HL-60 (cell line): ENCODE data around the gene ITGBL1.

Source experiments
- DNase-seq, 2 experiments: peaks; one replicate each; pipeline ENCODE4 v3.0.0-alpha.2; 2010 to 2020; ENCODE audit warnings: low read depth in 1 of 2, low spot score in 1 of 2
- H3K27ac ChIP-seq: fragments of 250-450 bp; sonication (Bioruptor Pico); replicated peaks from 2 replicates; pipeline ENCODE4 v1.5.1; 2020; ENCODE audit warnings: mild to moderate bottlenecking, moderate library complexity
- H3K27me3 ChIP-seq: fragments of 250-450 bp; sonication (Bioruptor Pico); 2 replicates; pipeline ENCODE4 v1.5.1; 2021; ENCODE audit warnings: mild to moderate bottlenecking, moderate library complexity; ENCODE audit not compliant: insufficient read depth, poor library complexity, severe bottlenecking
- H3K4me3 ChIP-seq: replicated peaks from 2 replicates; pipeline ENCODE4 v1.5.1; 2011; ENCODE audit warnings: mild to moderate bottlenecking, control low read depth, low read length; ENCODE audit not compliant: insufficient read depth
- GABPA ChIP-seq: IDR thresholded peaks from 2 replicates; pipeline ENCODE4 v1.6.1; 2012; ENCODE audit warnings: low read depth
- POLR2AphosphoS5 ChIP-seq: IDR thresholded peaks from 2 replicates; pipeline ENCODE4 v1.6.1; 2012; ENCODE audit warnings: low read depth
- SPI1 ChIP-seq: IDR thresholded peaks from 2 replicates; pipeline ENCODE4 v1.6.1; 2012; ENCODE audit warnings: low read depth, mild to moderate bottlenecking, borderline replicate concordance
- TF ChIP-seq, protein P1 (sequence below): IDR thresholded peaks from one replicate; pipeline ENCODE4 v1.5.1; 2011; ENCODE audit warnings: low read length, control low read depth, inconsistent platforms; ENCODE audit not compliant: insufficient read depth
- TF ChIP-seq, protein P2 (sequence below): IDR thresholded peaks from 2 replicates; pipeline ENCODE4 v1.6.1; 2012; ENCODE audit warnings: low read depth; ENCODE audit not compliant: insufficient replicate concordance

The ITGBL1 gene

GRCh38 chr13:101706651-101707050, 254.2 kb downstream of the ITGBL1 start:
- TF ChIP-seq GABPA (peak; percentile 24; the same call in 1 of the 2 replicates), POLR2AphosphoS5 (peak; percentile 89), SPI1 (no peak; the same call in 1 of the 2 replicates)
- TF ChIP-seq, protein P1, sequence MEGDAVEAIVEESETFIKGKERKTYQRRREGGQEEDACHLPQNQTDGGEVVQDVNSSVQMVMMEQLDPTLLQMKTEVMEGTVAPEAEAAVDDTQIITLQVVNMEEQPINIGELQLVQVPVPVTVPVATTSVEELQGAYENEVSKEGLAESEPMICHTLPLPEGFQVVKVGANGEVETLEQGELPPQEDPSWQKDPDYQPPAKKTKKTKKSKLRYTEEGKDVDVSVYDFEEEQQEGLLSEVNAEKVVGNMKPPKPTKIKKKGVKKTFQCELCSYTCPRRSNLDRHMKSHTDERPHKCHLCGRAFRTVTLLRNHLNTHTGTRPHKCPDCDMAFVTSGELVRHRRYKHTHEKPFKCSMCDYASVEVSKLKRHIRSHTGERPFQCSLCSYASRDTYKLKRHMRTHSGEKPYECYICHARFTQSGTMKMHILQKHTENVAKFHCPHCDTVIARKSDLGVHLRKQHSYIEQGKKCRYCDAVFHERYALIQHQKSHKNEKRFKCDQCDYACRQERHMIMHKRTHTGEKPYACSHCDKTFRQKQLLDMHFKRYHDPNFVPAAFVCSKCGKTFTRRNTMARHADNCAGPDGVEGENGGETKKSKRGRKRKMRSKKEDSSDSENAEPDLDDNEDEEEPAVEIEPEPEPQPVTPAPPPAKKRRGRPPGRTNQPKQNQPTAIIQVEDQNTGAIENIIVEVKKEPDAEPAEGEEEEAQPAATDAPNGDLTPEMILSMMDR = no peak
- TF ChIP-seq, protein P2, sequence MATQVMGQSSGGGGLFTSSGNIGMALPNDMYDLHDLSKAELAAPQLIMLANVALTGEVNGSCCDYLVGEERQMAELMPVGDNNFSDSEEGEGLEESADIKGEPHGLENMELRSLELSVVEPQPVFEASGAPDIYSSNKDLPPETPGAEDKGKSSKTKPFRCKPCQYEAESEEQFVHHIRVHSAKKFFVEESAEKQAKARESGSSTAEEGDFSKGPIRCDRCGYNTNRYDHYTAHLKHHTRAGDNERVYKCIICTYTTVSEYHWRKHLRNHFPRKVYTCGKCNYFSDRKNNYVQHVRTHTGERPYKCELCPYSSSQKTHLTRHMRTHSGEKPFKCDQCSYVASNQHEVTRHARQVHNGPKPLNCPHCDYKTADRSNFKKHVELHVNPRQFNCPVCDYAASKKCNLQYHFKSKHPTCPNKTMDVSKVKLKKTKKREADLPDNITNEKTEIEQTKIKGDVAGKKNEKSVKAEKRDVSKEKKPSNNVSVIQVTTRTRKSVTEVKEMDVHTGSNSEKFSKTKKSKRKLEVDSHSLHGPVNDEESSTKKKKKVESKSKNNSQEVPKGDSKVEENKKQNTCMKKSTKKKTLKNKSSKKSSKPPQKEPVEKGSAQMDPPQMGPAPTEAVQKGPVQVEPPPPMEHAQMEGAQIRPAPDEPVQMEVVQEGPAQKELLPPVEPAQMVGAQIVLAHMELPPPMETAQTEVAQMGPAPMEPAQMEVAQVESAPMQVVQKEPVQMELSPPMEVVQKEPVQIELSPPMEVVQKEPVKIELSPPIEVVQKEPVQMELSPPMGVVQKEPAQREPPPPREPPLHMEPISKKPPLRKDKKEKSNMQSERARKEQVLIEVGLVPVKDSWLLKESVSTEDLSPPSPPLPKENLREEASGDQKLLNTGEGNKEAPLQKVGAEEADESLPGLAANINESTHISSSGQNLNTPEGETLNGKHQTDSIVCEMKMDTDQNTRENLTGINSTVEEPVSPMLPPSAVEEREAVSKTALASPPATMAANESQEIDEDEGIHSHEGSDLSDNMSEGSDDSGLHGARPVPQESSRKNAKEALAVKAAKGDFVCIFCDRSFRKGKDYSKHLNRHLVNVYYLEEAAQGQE = no peak
- H3K4me3 ChIP-seq = no peak overlapping the region
- peak; percentile 57 to 93 for DNase-seq
- H3K27me3 ChIP-seq = no peaks in the 10 kb centered on the region
- H3K27ac ChIP-seq = no peak overlapping the region

DNA sequence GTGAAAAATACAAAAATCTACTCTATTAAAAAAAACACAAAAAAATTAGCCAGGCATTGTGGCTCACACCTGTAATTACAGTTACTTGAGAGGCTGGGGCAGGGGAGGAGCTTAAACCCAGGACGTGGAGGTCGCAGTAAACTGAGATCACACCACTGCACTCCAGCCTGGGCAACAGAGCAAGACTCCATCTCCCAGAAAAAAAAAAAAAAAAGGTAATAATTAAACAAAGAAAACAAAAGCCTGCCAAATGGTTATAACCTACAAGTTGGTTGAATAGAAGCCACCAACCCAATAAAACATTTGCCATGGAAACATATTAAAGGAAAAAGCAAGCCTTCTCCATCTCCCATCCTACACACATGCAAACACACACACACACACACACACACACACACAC, 255.2 kb downstream of the ITGBL1 start:
- TF ChIP-seq POLR2AphosphoS5 (no peak), SPI1 (no peak), GABPA (no peak)
- TF ChIP-seq, protein P2 = no peak
- TF ChIP-seq, protein P1 = no peak
- no peak for DNase-seq
- no peak overlapping the region for H3K27ac ChIP-seq

GRCh38 chr13:101708115-101708514, 255.6 kb downstream of the ITGBL1 start:
- Histone ChIP-seq H3K27me3 (no peaks in the 10 kb centered on the region), H3K27ac (no peak overlapping the region), H3K4me3 (no peak overlapping the region)
- TF ChIP-seq, protein P1 = no peak
- TF ChIP-seq, protein P2 = no peak
- TF ChIP-seq GABPA = no peak
- TF ChIP-seq SPI1 = no peak
- no peak for TF ChIP-seq POLR2AphosphoS5
- no peak for DNase-seq

More for the DNA sequence above, 255.2 kb downstream of the ITGBL1 start:
- H3K4me3 ChIP-seq = no peak overlapping the region
- H3K27me3 ChIP-seq = no peaks in the 10 kb centered on the region
